G401.6 (cell line): ENCODE data around the gene NAA38.
A peak's percentile ranks its signal among the peaks of the same experiment; 100 is the strongest.

Experiments
- FAIRE-seq: peaks from 2 replicates; lab custom pipeline; 2012; peaks lifted over from hg19 to GRCh38; lab: Jason Lieb, UNC

The NAA38 gene

GRCh38 chr17:7856811-7857712 lies at the start of gene NAA38:
TSS of gene NAA38 (minus strand) at chr17:7857559. CDS start at chr17:7857463, 96 bp downstream.
- FAIRE-seq: peak; percentile 98

- no peak for FAIRE-seq
Measured at GRCh38 chr17:7903154-7904103, 46.1 kb upstream of the NAA38 start.

GRCh38 chr17:7897773-7898172 lies 40.4 kb upstream of the NAA38 start:
- no peak for FAIRE-seq

GRCh38 chr17:7897090-7897489 lies 39.7 kb upstream of the NAA38 start:
- no peak for FAIRE-seq

GRCh38 chr17:7894866-7895265 lies 37.5 kb upstream of the NAA38 start:
- no peak for FAIRE-seq

GRCh38 chr17:7894226-7894625 lies 36.9 kb upstream of the NAA38 start:
- no peak for FAIRE-seq

- no peak for FAIRE-seq
Measured at GRCh38 chr17:7893187-7893880, 36.0 kb upstream of the NAA38 start.

- no peak for FAIRE-seq
Measured at GRCh38 chr17:7889166-7889955, 32.0 kb upstream of the NAA38 start.

GRCh38 chr17:7888184-7888920 lies 31.0 kb upstream of the NAA38 start, which contains the start of gene CHD3:
TSS of gene CHD3 (plus strand) at chr17:7888789. CDS start at chr17:7889001, 212 bp downstream.
- no peak for FAIRE-seq

- FAIRE-seq: peak; percentile 97
Measured at GRCh38 chr17:7887482-7888183, 30.3 kb upstream of the NAA38 start.

GRCh38 chr17:7887038-7887481 lies 29.7 kb upstream of the NAA38 start:
- FAIRE-seq: no peak

- FAIRE-seq: no peak
Measured at GRCh38 chr17:7886227-7887037, 29.1 kb upstream of the NAA38 start.

- FAIRE-seq: no peak
Measured at GRCh38 chr17:7885367-7886226, 28.2 kb upstream of the NAA38 start.

GRCh38 chr17:7884581-7885366 lies 27.4 kb upstream of the NAA38 start:
- no peak for FAIRE-seq

GRCh38 chr17:7883781-7884386 lies 26.5 kb upstream of the NAA38 start:
- FAIRE-seq: peak; percentile 60

GRCh38 chr17:7882629-7883028 lies 25.3 kb upstream of the NAA38 start:
- FAIRE-seq: no peak

- FAIRE-seq: no peak
Measured at GRCh38 chr17:7882068-7882467, 24.7 kb upstream of the NAA38 start.
